SK-N-SH (cell line): ENCODE results near the gene BLOC1S3. TPM values are rescaled to one million over a fixed set of nuclear protein-coding genes. Genes with fewer than 3 reads are reported as not detected.

Experiments used
- CTCF ChIA-PET: fragments of 300-600, 350-600 bp; formaldehyde crosslinking; extraction: SDS; loops from one replicate; lab custom pipeline; 2021; lab: Yijun Ruan, JAX
- POLR2A ChIA-PET: fragments of 350-600 bp; sonication (Branson Sonifier 250); formaldehyde crosslinking; extraction: SDS; loops from one replicate; lab custom pipeline; 2020; ENCODE audit warnings: antibody characterized with exemption, inconsistent platforms; lab: Yijun Ruan, JAX
- DNase-seq: peaks from one replicate; pipeline ENCODE4 v3.0.0; 2012
- H2AFZ ChIP-seq: fragments of 200-600 bp; sonication (generic); 2 replicates; pipeline ENCODE4 v1.8.1; 2016; ENCODE audit warnings: antibody characterized with exemption, mild to moderate bottlenecking, low read depth
- H3F3A ChIP-seq: fragments of 200-600 bp; sonication (generic); replicated peaks from 2 replicates; pipeline ENCODE3; 2016; ENCODE audit warnings: antibody characterized with exemption, mild to moderate bottlenecking; ENCODE audit not compliant: insufficient read depth
- H3K27ac ChIP-seq, 2 experiments: fragments of 200-500 bp in 1 of 2; fragments of 200-600 bp in 1 of 2; sonication (Bioruptor generic) in 1 of 2; sonication (generic), shearing (Covaris generic) in 1 of 2; 2 replicates each; pipeline versions ENCODE4 v1.5.1 to v1.6.1; 2014 to 2016; ENCODE audit warnings: low read depth in 2 of 2, inconsistent platforms in 1 of 2, low read length in 1 of 2, mild to moderate bottlenecking in 1 of 2, mixed read lengths in 1 of 2
- H3K27me3 ChIP-seq: fragments of 200-600 bp; sonication (generic), shearing (Covaris generic); 2 replicates; pipeline ENCODE4 v1.6.1; 2016; ENCODE audit warnings: mixed run types; ENCODE audit not compliant: insufficient read depth
- H3K36me3 ChIP-seq, 2 experiments: fragments of 200-500 bp in 1 of 2; fragments of 200-600 bp in 1 of 2; sonication (Bioruptor generic) in 1 of 2; sonication (generic) in 1 of 2; replicated peaks in 1 of 2; 2 replicates each; pipeline versions ENCODE3 to v1.5.1; 2014 to 2016; ENCODE audit warnings: low read length in 1 of 2, mild to moderate bottlenecking in 1 of 2; ENCODE audit not compliant: insufficient read depth in 2 of 2, control insufficient read depth in 1 of 2
- H3K4me1 ChIP-seq, 2 experiments: fragments of 200-500 bp in 1 of 2; fragments of 200-600 bp in 1 of 2; sonication (Bioruptor generic) in 1 of 2; sonication (generic), shearing (Covaris generic) in 1 of 2; 2 replicates each; pipeline versions ENCODE4 v1.5.1 to v1.6.1; 2014 to 2016; ENCODE audit warnings: low read depth in 1 of 2, low read length in 1 of 2, mixed run types in 1 of 2; ENCODE audit not compliant: insufficient read depth in 2 of 2, control insufficient read depth in 1 of 2
- H3K4me2 ChIP-seq: fragments of 200-600 bp; sonication (generic), shearing (Covaris generic); 2 replicates; pipeline ENCODE4 v1.6.1; 2017; ENCODE audit warnings: mixed run types
- H3K4me3 ChIP-seq, 2 experiments: fragments of 200-500 bp in 1 of 2; fragments of 200-600 bp in 1 of 2; sonication (Bioruptor generic) in 1 of 2; sonication (generic), shearing (Covaris generic) in 1 of 2; 2 replicates each; pipeline versions ENCODE4 v1.5.1 to v1.8.1; 2014 to 2016; ENCODE audit warnings: low read depth in 2 of 2, inconsistent platforms in 1 of 2, low read length in 1 of 2, mild to moderate bottlenecking in 1 of 2, mixed read lengths in 1 of 2, moderate library complexity in 1 of 2
- H3K79me2 ChIP-seq: fragments of 200-600 bp; sonication (generic); 2 replicates; pipeline ENCODE4 v1.8.1; 2017; ENCODE audit warnings: mild to moderate bottlenecking; ENCODE audit not compliant: insufficient read depth
- H3K9ac ChIP-seq: fragments of 200-600 bp; sonication (generic); 2 replicates; pipeline ENCODE4 v1.6.1; 2017; ENCODE audit warnings: mixed run types
- H3K9me2 ChIP-seq: fragments of 200-600 bp; sonication (generic); 2 replicates; pipeline ENCODE4 v1.6.1; 2017; ENCODE audit warnings: mixed run types
- H3K9me3 ChIP-seq: fragments of 200-600 bp; sonication (generic); 2 replicates; pipeline ENCODE4 v1.6.1; 2017; ENCODE audit warnings: mixed run types, mild to moderate bottlenecking, moderate library complexity
- H4K20me1 ChIP-seq: fragments of 200-600 bp; sonication (generic); 2 replicates; pipeline ENCODE4 v1.6.1; 2017; ENCODE audit warnings: mild to moderate bottlenecking, mixed run types; ENCODE audit not compliant: insufficient read depth
- CHD2 ChIP-seq: fragments of 150-350 bp; IDR thresholded peaks from 2 replicates; pipeline ENCODE4 v1.6.1; 2018; ENCODE audit warnings: low read length; ENCODE audit not compliant: partially characterized antibody
- EZH2phosphoT487 ChIP-seq: fragments of 200-600 bp; sonication (generic); IDR thresholded peaks from 2 replicates; pipeline ENCODE4 v1.6.1; 2017; ENCODE audit warnings: low read depth, mixed run types, mild to moderate bottlenecking, antibody characterized with exemption, moderate library complexity, borderline replicate concordance
- FOSL2 ChIP-seq: IDR thresholded peaks from 2 replicates; pipeline ENCODE4 v1.4.0; 2012; ENCODE audit warnings: low read depth, mild to moderate bottlenecking, moderate library complexity, borderline replicate concordance
- GABPA ChIP-seq: IDR thresholded peaks from 2 replicates; pipeline ENCODE4 v1.4.0; 2012; ENCODE audit warnings: low read depth, mild to moderate bottlenecking
- MEF2A ChIP-seq: IDR thresholded peaks from 2 replicates; pipeline ENCODE4 v1.4.0; 2012; ENCODE audit warnings: low read depth, borderline replicate concordance
- MXI1 ChIP-seq: IDR thresholded peaks from 2 replicates; pipeline ENCODE4 v1.6.1; 2012; ENCODE audit warnings: mild to moderate bottlenecking, low read depth, low read length, improper control_type of control experiment
- POLR2AphosphoS5 ChIP-seq: IDR thresholded peaks from 2 replicates; pipeline ENCODE4 v1.6.1; 2012; ENCODE audit warnings: low read depth, low read length
- RAD21 ChIP-seq: IDR thresholded peaks from 2 replicates; pipeline ENCODE4 v1.6.1; 2012; ENCODE audit warnings: mild to moderate bottlenecking, low read length
- REST ChIP-seq: IDR thresholded peaks from 2 replicates; pipeline ENCODE4 v1.6.1; 2012; ENCODE audit warnings: mild to moderate bottlenecking, low read depth, low read length, moderate library complexity
- SIN3A ChIP-seq: IDR thresholded peaks from 2 replicates; pipeline ENCODE4 v1.6.1; 2012; ENCODE audit warnings: low read depth, mild to moderate bottlenecking, low read length, moderate library complexity, borderline replicate concordance
- SMC3 ChIP-seq: IDR thresholded peaks from 2 replicates; pipeline ENCODE4 v1.6.1; 2012; ENCODE audit warnings: low read depth, low read length, improper control_type of control experiment
- USF2 ChIP-seq: fragments of 150-350 bp; IDR thresholded peaks from 2 replicates; pipeline ENCODE4 v1.6.1; 2017; ENCODE audit warnings: antibody characterized with exemption, low read length, low read depth, borderline replicate concordance
- ZBTB33 ChIP-seq: IDR thresholded peaks from 2 replicates; pipeline ENCODE4 v1.4.0; 2012; ENCODE audit warnings: low read depth, borderline replicate concordance
- WGBS: methylation state at CpG from one replicate; pipeline ENCODE4 v1.1.6; 2017; ENCODE audit warnings: low lambda C conversion rate; 5-methylcytosine and 5-hydroxymethylcytosine counted together
- polyA plus RNA-seq, 3 experiments: library from polyadenylated mRNA; depleted of rRNA; stranded (reverse); fragments of >200 nt; gene quantifications; 2 replicates each; pipeline ENCODE4 v1.2.3, GENCODE V29; 2012
- TF ChIP-seq, protein P1 (sequence below): IDR thresholded peaks from 2 replicates; pipeline ENCODE4 v1.4.0; 2012; ENCODE audit warnings: low read depth

BLOC1S3 gene
- polyA plus RNA-seq, 1 of the 3 experiments (the other 2 are of a cell fraction): 3.0 TPM

DNA sequence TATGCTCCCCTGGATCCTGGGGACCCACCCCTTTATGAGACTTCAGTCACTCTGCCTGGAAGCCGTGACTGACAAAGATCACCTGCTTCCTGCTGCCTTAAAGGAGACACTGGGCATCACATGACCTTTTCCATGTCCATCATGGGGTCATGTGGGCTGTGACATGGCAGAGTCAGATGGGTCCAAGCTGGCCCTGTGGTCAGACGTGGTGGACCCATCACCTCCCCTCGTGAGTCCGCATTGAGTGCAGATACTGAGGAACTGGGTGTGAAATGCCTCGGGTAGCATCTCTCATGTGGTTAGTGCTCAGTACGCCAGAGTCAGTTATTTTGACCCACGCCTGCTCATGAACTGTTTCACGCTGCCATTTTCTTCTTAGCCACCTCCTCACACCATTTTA, 44.9 kb upstream of the BLOC1S3 start (continued):
- no peak for TF ChIP-seq USF2
- TF ChIP-seq, protein P1, sequence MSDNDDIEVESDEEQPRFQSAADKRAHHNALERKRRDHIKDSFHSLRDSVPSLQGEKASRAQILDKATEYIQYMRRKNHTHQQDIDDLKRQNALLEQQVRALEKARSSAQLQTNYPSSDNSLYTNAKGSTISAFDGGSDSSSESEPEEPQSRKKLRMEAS: no peak

DNA sequence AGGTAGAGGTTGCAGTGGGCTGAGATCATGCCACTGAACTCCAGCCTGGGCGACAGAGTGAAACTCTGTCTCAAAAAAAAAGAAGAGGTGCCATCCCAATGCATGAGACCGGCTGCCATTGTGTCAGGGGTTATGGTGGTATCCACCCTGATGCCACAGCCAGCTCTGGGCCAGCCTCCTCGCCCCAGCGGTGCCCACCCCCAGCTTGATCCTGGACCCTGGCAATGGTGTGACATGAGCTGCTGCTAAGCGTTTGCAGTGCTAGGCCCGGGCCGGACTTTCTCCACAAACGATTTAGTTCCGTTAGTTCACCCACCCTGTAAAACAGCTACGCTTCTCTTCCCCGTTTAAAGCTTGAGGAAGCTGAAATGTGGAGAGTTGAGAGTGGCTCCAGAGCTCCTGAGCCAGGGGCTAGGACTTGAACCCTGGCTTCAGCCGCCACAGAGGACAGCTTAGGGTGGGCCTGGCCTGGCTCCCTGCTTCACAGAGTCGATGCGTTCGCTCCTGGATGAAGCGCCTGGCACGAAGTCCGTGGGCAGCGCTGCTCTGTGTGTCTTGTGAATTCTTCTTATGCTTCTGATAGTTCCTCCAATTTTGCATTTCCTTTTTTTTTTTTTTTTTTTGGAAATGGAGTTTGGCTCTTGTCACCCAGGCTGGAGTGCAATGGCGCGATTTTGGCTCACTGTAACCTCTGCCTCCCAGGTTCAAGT, 43.3 kb upstream of the BLOC1S3 start:
- ChIA-PET POLR2A (no interaction called here), CTCF (interaction anchor here (1.1 to 5.0 kb wide), 3 partner anchors 10 to 113 kb away, joined by 3 to 24 read pairs (median 21); no protein-coding TSS in a partner anchor)
- Histone ChIP-seq H3K27me3 (no peaks in the 10 kb centered on the region), H3K27ac (no peak overlapping the region), H3K4me3 (no peak overlapping the region), H3K36me3 (no peaks in the 10 kb centered on the region), H3K9me3 (no peaks in the 10 kb centered on the region), H3K4me2 (no peak overlapping the region), H2AFZ (no peak overlapping the region), H3K9me2 (no peaks in the 10 kb centered on the region), H4K20me1 (peaks cover 26% of the 10 kb centered on the region), H3K4me1 (peaks cover 0 to 23% of the 10 kb centered on the region in 2 experiments; a peak in 1 of 4 replicates), H3F3A (no peaks in the 10 kb centered on the region), H3K79me2 (peaks cover 63% of the 10 kb centered on the region; the same call in 1 of the 2 replicates), H3K9ac (no peak overlapping the region)
- TF ChIP-seq EZH2phosphoT487 (no peak), MEF2A (no peak), RAD21 (no peak), SIN3A (no peak), SMC3 (no peak), GABPA (no peak), ZBTB33 (no peak), CHD2 (no peak), POLR2AphosphoS5 (no peak), MXI1 (no peak), FOSL2 (no peak), REST (no peak)
- TF ChIP-seq, protein P1: no peak
- DNase-seq: no peak
- WGBS: 97% methylated on average over 20 of the region's 21 CpGs
